GM12878 (cell line): Measurements from ENCODE around the gene NEXN. TPM values are rescaled to one million over a fixed set of nuclear protein-coding genes. Genes with fewer than 3 reads are reported as not detected.
A peak's percentile ranks its signal among the peaks of the same experiment; 100 is the strongest.

Experiments used
- ATAC-seq: fragments of 200-7000 bp; cut with Tn5 transposase; 3 replicates; pipeline ENCODE4 v1.9.1; 2020; ENCODE audit warnings: mild to moderate bottlenecking, moderate library complexity
- BruUV-seq: library from RNA; stranded (reverse); fragments of 400-500 nt; replicated peaks from 2 replicates; lab custom pipeline; 2021; lab: Mats Ljungman, UMichigan
- CTCF ChIA-PET: fragments of 300-600 bp; sonication (Branson Sonifier 250); formaldehyde crosslinking; extraction: SDS; loops from one replicate; lab custom pipeline; 2021; ENCODE audit warnings: inconsistent platforms; lab: Yijun Ruan, JAX
- POLR2A ChIA-PET: fragments of 350-600 bp; formaldehyde crosslinking; extraction: SDS; loops from one replicate; lab custom pipeline; 2021; ENCODE audit warnings: inconsistent platforms; lab: Charles Lee
- RAD21 ChIA-PET: fragments of 300-600 bp; sonication (Branson Sonifier 250); formaldehyde crosslinking; loops from one replicate; lab custom pipeline; 2023; ENCODE audit warnings: antibody characterized with exemption; ENCODE audit not compliant: unreplicated experiment; lab: Charles Lee
- SMC1A ChIA-PET: fragments of 300-600 bp; sonication (Branson Sonifier 250); formaldehyde crosslinking; loops from one replicate; lab custom pipeline; 2023; ENCODE audit not compliant: unreplicated experiment, uncharacterized antibody; lab: Charles Lee
- DNase-seq: peaks from one replicate; pipeline ENCODE4 v3.0.0-alpha.2; 2011; ENCODE audit warnings: low read depth, low spot score
- FAIRE-seq: peaks from 3 replicates; lab custom pipeline; 2011; peaks lifted over from hg19 to GRCh38; lab: Jason Lieb, UNC
- H2AFZ ChIP-seq: 2 replicates; pipeline ENCODE4 v1.6.0; 2011; ENCODE audit warnings: low read depth, low read length, control low read depth; ENCODE audit not compliant: control insufficient read depth
- H3K27ac ChIP-seq: 2 replicates; pipeline ENCODE4 v1.5.1; 2011; ENCODE audit warnings: control low read depth; ENCODE audit not compliant: control insufficient read depth, insufficient read depth
- H3K27me3 ChIP-seq, 2 experiments: replicated peaks in 1 of 2; 2 replicates each; pipeline versions ENCODE4 v1.6.0 to v1.6.1; 2011; ENCODE audit warnings: low read length in 1 of 2; ENCODE audit not compliant: control insufficient read depth in 2 of 2, insufficient read depth in 2 of 2
- H3K36me3 ChIP-seq, 2 experiments: 2 replicates each; pipeline ENCODE4 v1.5.1; 2011; ENCODE audit warnings: low read length in 1 of 2; ENCODE audit not compliant: control insufficient read depth in 2 of 2, insufficient read depth in 2 of 2
- H3K4me1 ChIP-seq: 2 replicates; pipeline ENCODE4 v1.6.1; 2011; ENCODE audit warnings: mild to moderate bottlenecking, low read length, moderate library complexity, mixed read lengths; ENCODE audit not compliant: control insufficient read depth, insufficient read depth
- H3K4me2 ChIP-seq: 2 replicates; pipeline ENCODE4 v1.6.0; 2011; ENCODE audit warnings: control low read depth; ENCODE audit not compliant: control insufficient read depth, insufficient read depth
- H3K4me3 ChIP-seq: fragments of 200-600 bp; sonication (generic); 2 replicates; pipeline ENCODE4 v1.5.1; 2016
- H3K79me2 ChIP-seq: 2 replicates; pipeline ENCODE4 v1.6.0; 2011; ENCODE audit warnings: low read length; ENCODE audit not compliant: control insufficient read depth, insufficient read depth
- H3K9ac ChIP-seq: 2 replicates; pipeline ENCODE4 v1.8.0; 2011; ENCODE audit warnings: low read length, control low read depth, mixed read lengths; ENCODE audit not compliant: control insufficient read depth, insufficient read depth
- H3K9me3 ChIP-seq: replicated peaks from 3 replicates; pipeline ENCODE4 v1.5.1; 2011; ENCODE audit warnings: mild to moderate bottlenecking, low read length; ENCODE audit not compliant: control insufficient read depth, insufficient read depth
- H4K20me1 ChIP-seq: 2 replicates; pipeline ENCODE4 v1.6.0; 2011; ENCODE audit not compliant: control insufficient read depth, insufficient read depth
- ASH2L ChIP-seq: fragments of 300-600, 200-600 bp; sonication (generic); IDR thresholded peaks from 2 replicates; pipeline ENCODE4 v1.6.1; 2017; ENCODE audit warnings: low read depth, mild to moderate bottlenecking, borderline replicate concordance
- BHLHE40 ChIP-seq, 2 experiments: fragments of 450-650 bp in 1 of 2; IDR thresholded peaks; 2 replicates each; pipeline ENCODE4 v1.6.1; 2011 to 2017; ENCODE audit warnings: low read depth in 2 of 2, borderline replicate concordance in 1 of 2, improper control_type of control experiment in 1 of 2, low read length in 1 of 2, mild to moderate bottlenecking in 1 of 2
- CBFB ChIP-seq: IDR thresholded peaks from 2 replicates; pipeline ENCODE4 v1.6.1; 2016; ENCODE audit warnings: antibody characterized with exemption, low read depth
- CBX5 ChIP-seq: sonication (generic); IDR thresholded peaks from 2 replicates; pipeline ENCODE4 v1.6.1; 2016; ENCODE audit warnings: low read depth, moderate library complexity, mild to moderate bottlenecking, inconsistent platforms
- DPF2 ChIP-seq: fragments of 450-650 bp; IDR thresholded peaks from 2 replicates; pipeline ENCODE4 v1.6.1; 2017; ENCODE audit warnings: mild to moderate bottlenecking
- ESRRA ChIP-seq: IDR thresholded peaks from 2 replicates; pipeline ENCODE4 v1.6.1; 2012; ENCODE audit warnings: mild to moderate bottlenecking, low read length, improper control_type of control experiment
- HCFC1 ChIP-seq: fragments of 150-350 bp; IDR thresholded peaks from 2 replicates; pipeline ENCODE4 v1.6.1; 2014; ENCODE audit warnings: low read length
- IKZF2 ChIP-seq, 2 experiments: fragments of 450-650 bp; IDR thresholded peaks; 2 replicates each; pipeline ENCODE4 v1.6.1; 2017; ENCODE audit warnings: mild to moderate bottlenecking in 2 of 2, moderate library complexity in 2 of 2
- JUNB ChIP-seq: IDR thresholded peaks from 2 replicates; pipeline ENCODE4 v1.6.1; 2016; ENCODE audit warnings: antibody characterized with exemption, mild to moderate bottlenecking
- MEF2B ChIP-seq: fragments of 450-650 bp; IDR thresholded peaks from 2 replicates; pipeline ENCODE4 v1.6.1; 2018; ENCODE audit warnings: mild to moderate bottlenecking, moderate library complexity; ENCODE audit not compliant: partially characterized antibody, poor library complexity, severe bottlenecking
- MTA2 ChIP-seq: fragments of 450-650 bp; IDR thresholded peaks from 2 replicates; pipeline ENCODE4 v1.6.1; 2016; ENCODE audit warnings: low read depth, mild to moderate bottlenecking, moderate library complexity
- NFIC ChIP-seq: IDR thresholded peaks from 2 replicates; pipeline ENCODE4 v1.6.1; 2012; ENCODE audit warnings: low read depth, mild to moderate bottlenecking, inconsistent platforms, low read length, moderate library complexity
- NFYA ChIP-seq: IDR thresholded peaks from 2 replicates; pipeline ENCODE4 v1.6.1; 2011; ENCODE audit warnings: low read depth, mild to moderate bottlenecking, low read length, improper control_type of control experiment, borderline replicate concordance
- NR2C2 ChIP-seq: IDR thresholded peaks from 2 replicates; pipeline ENCODE4 v1.6.1; 2011; ENCODE audit warnings: borderline replicate concordance, low read depth; ENCODE audit not compliant: control insufficient read depth, insufficient read length
- RUNX3 ChIP-seq: IDR thresholded peaks from 2 replicates; pipeline ENCODE4 v1.6.1; 2012; ENCODE audit warnings: low read length, inconsistent platforms
- SIX5 ChIP-seq: IDR thresholded peaks from 2 replicates; pipeline ENCODE4 v1.6.1; 2011; ENCODE audit warnings: mild to moderate bottlenecking, low read depth, low read length, moderate library complexity; ENCODE audit not compliant: severe bottlenecking
- SREBF2 ChIP-seq: IDR thresholded peaks from 2 replicates; pipeline ENCODE4 v1.6.1; 2012; ENCODE audit warnings: mild to moderate bottlenecking, low read length
- SUPT20H ChIP-seq: IDR thresholded peaks from 2 replicates; pipeline ENCODE4 v1.6.1; 2011; ENCODE audit warnings: low read depth, mild to moderate bottlenecking, low read length, moderate library complexity, borderline replicate concordance; ENCODE audit not compliant: control insufficient read depth
- TAF1 ChIP-seq: IDR thresholded peaks from 2 replicates; pipeline ENCODE4 v1.6.1; 2011; ENCODE audit warnings: mild to moderate bottlenecking, low read depth, low read length, borderline replicate concordance
- YY1 ChIP-seq: IDR thresholded peaks from 2 replicates; pipeline ENCODE4 v1.6.1; 2011; ENCODE audit warnings: low read depth, mild to moderate bottlenecking, low read length
- ZNF24 ChIP-seq: fragments of 450-650 bp; IDR thresholded peaks from 2 replicates; pipeline ENCODE4 v1.6.1; 2017; ENCODE audit warnings: antibody characterized with exemption, mild to moderate bottlenecking
- ZNF622 ChIP-seq: fragments of 450-650 bp; IDR thresholded peaks from 2 replicates; pipeline ENCODE4 v1.6.1; 2017; ENCODE audit warnings: mild to moderate bottlenecking, inconsistent platforms
- WGBS: methylation state at CpG from one replicate; pipeline ENCODE4 v1.1.6; 2016; ENCODE audit warnings: low lambda C conversion rate; ENCODE audit not compliant: insufficient replicate concordance, insufficient coverage; ENCODE audit errors: missing lambda C conversion rate; 5-methylcytosine and 5-hydroxymethylcytosine counted together
- in situ Hi-C: fragments of 300-500 bp; cut with MboI; formaldehyde crosslinking; loops from 9 replicates; pipeline ENCODE4 v1.14.3; 2018; ENCODE audit warnings: mixed read lengths
- intact Hi-C: fragments of 100-400 bp; cut with micrococcal nuclease; formaldehyde crosslinking; loops from one replicate; pipeline ENCODE4 v1.14.2; 2022; ENCODE audit not compliant: unreplicated experiment
- polyA plus RNA-seq, 11 experiments: library from polyadenylated mRNA; depleted of rRNA in 4 of 11; unstranded in 6 of 11; stranded (reverse) in 5 of 11; fragments of >200 nt; fragmentation: Nextera tagmentation in 4 of 11; fragmentation: Illumina TruSeq in 1 of 11; extraction: Ambion mirVana in 4 of 11; extraction: Trizol in 1 of 11; gene quantifications; 1 replicate in 1 of 11; 2 replicates in 10 of 11; pipeline versions ENCODE4 v1.2.1 to v1.2.3, GENCODE V29; 2011 to 2016; ENCODE audit warnings: inconsistent platforms in 2 of 11, missing spikeins in 2 of 11, low read depth in 1 of 11
- total RNA-seq, 4 experiments: library from RNA; depleted of rRNA in 3 of 4; stranded (reverse); fragments of >200 nt in 3 of 4; fragmentation: Illumina TruSeq in 1 of 4; extraction: Trizol in 1 of 4; gene quantifications; 2 replicates each; pipeline versions ENCODE4 v1.2.1 to v1.2.3, GENCODE V29; 2013 to 2021
- TF ChIP-seq, protein P1 (sequence below): fragments of 150-350 bp; IDR thresholded peaks from 2 replicates; pipeline ENCODE4 v1.6.1; 2014; ENCODE audit warnings: mild to moderate bottlenecking, low read depth, low read length

Gene NEXN
- total and polyA plus RNA-seq, 10 of the 15 experiments (the other 5 are each of a cell fraction or from before 2014, with no cell fraction given) = 2.5 to 46.6 (median 15.4) TPM

- in situ Hi-C loops (no loop called here), intact Hi-C loops (no loop called here)
- H3K9ac ChIP-seq = peak overlapping the region; percentile 51; the same call in 1 of the 2 replicates
- H3K27ac ChIP-seq = peak overlapping the region; percentile 34
- H3K9me3 ChIP-seq = no peaks in the 10 kb centered on the region
- peak; percentile 91 for FAIRE-seq
- no peaks in the 10 kb centered on the region for H4K20me1 ChIP-seq
- ChIA-PET POLR2A (interaction anchor here (0.6 to 1.1 kb wide), 2 partner anchors 11 to 52 kb away, joined by 3 read pairs; partner anchors contain the start of gene FUBP1), RAD21 (interaction anchor here (0.9 to 1.7 kb wide), 3 partner anchors 38 to 78 kb away, joined by 3 read pairs; partner anchors contain the start of gene DNAJB4), SMC1A (interaction anchor here (1.0 to 1.6 kb wide), 3 partner anchors 9 to 20 kb away, joined by 3 read pairs; no protein-coding TSS in a partner anchor), CTCF (interaction anchor here (1.0 to 1.2 kb wide), 3 partner anchors 11 to 188 kb away, joined by 4 read pairs; partner anchors contain the start of gene FUBP1)
- peak; percentile 38 for DNase-seq
- peak overlapping the region; percentile 48 for H3K4me3 ChIP-seq
- ATAC-seq = peak; percentile 62
- BruUV-seq = TSS peak; percentile 66
- H3K4me2 ChIP-seq = peak overlapping the region; percentile 64
- no peaks in the 10 kb centered on the region for H3K36me3 ChIP-seq
- peaks cover 3% of the 10 kb centered on the region for H3K79me2 ChIP-seq
- H3K27me3 ChIP-seq = no peaks in the 10 kb centered on the region
- H2AFZ ChIP-seq = peak overlapping the region; percentile 64
- WGBS = 3% methylated on average over 13 of the region's 13 CpGs
- peaks cover 4% of the 10 kb centered on the region; the same call in 1 of the 2 replicates for H3K4me1 ChIP-seq
- no peak for TF ChIP-seq ESRRA
- no peak for TF ChIP-seq HCFC1
- no peak for TF ChIP-seq NR2C2
- TF ChIP-seq BHLHE40 (IDR thresholded peaks at IDR 0.05; ENCODE audit: borderline replicate concordance in 1 of 2, low read depth in 2 of 2, low read length in 1 of 2) = no peak; a peak in 1 of 4 replicates
- peak; percentile 23 for TF ChIP-seq MEF2B
- TF ChIP-seq ZNF24 = no peak
- peak; percentile 44 for TF ChIP-seq JUNB
- no peak for TF ChIP-seq CBFB
- peak; percentile 67; the same call in 1 of the 2 replicates for TF ChIP-seq CBX5
- TF ChIP-seq, protein P1, sequence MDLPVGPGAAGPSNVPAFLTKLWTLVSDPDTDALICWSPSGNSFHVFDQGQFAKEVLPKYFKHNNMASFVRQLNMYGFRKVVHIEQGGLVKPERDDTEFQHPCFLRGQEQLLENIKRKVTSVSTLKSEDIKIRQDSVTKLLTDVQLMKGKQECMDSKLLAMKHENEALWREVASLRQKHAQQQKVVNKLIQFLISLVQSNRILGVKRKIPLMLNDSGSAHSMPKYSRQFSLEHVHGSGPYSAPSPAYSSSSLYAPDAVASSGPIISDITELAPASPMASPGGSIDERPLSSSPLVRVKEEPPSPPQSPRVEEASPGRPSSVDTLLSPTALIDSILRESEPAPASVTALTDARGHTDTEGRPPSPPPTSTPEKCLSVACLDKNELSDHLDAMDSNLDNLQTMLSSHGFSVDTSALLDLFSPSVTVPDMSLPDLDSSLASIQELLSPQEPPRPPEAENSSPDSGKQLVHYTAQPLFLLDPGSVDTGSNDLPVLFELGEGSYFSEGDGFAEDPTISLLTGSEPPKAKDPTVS = no peak
- no peak for TF ChIP-seq SIX5
- peak; percentile 34; the same call in 1 of the 2 replicates for TF ChIP-seq RUNX3
- no peak for TF ChIP-seq NFYA
- no peak for TF ChIP-seq SUPT20H
- 0 out of 2 replicates have a peak, but pooled peaks have one; percentile 29 for TF ChIP-seq TAF1
- no peak for TF ChIP-seq MTA2
- no peak for TF ChIP-seq YY1
- peak; percentile 42; the same call in 1 of the 2 replicates for TF ChIP-seq NFIC
- no peak for TF ChIP-seq DPF2
- no peak for TF ChIP-seq SREBF2
- TF ChIP-seq ZNF622 = no peak
- 0 out of 4 replicates have a peak, but pooled peaks of 1 of the 2 experiments have one; percentile 31 for TF ChIP-seq IKZF2 (IDR thresholded peaks at IDR 0.05)
- no peak for TF ChIP-seq ASH2L
Measured at GRCh38 chr1:77926561-77927357, 38.3 kb downstream of the NEXN start.
